Measurements from ENCODE around the gene PDE4B. TPM values are rescaled to one million over a fixed set of nuclear protein-coding genes. Genes with fewer than 3 reads are reported as not detected.
"Not testable (repeated sequence)": the region's sequence is repeated elsewhere in the genome, so short reads cannot be mapped to it uniquely, and the experiment has no call there.

PDE4B gene
- polyA plus RNA-seq, 1 donor from 2014 or later, result 84.3 TPM

GRCh38 chr1:66311628-66312027, 518.9 kb downstream of the PDE4B start:
- no peak overlapping the region for H3K27ac Mint-ChIP-seq
- H3K27me3 Mint-ChIP-seq, result no peaks in the 10 kb centered on the region
- H3K36me3 Mint-ChIP-seq, result no peaks in the 10 kb centered on the region
- H3K4me1 Mint-ChIP-seq, result peaks cover 0 to 4% (median 0%) of the 10 kb centered on the region in 3 donors
- peaks cover 0 to 4% (median 3%) of the 10 kb centered on the region in 3 donors for H3K9me3 Mint-ChIP-seq
- no peak overlapping the region for H3K4me3 Mint-ChIP-seq

DNA sequence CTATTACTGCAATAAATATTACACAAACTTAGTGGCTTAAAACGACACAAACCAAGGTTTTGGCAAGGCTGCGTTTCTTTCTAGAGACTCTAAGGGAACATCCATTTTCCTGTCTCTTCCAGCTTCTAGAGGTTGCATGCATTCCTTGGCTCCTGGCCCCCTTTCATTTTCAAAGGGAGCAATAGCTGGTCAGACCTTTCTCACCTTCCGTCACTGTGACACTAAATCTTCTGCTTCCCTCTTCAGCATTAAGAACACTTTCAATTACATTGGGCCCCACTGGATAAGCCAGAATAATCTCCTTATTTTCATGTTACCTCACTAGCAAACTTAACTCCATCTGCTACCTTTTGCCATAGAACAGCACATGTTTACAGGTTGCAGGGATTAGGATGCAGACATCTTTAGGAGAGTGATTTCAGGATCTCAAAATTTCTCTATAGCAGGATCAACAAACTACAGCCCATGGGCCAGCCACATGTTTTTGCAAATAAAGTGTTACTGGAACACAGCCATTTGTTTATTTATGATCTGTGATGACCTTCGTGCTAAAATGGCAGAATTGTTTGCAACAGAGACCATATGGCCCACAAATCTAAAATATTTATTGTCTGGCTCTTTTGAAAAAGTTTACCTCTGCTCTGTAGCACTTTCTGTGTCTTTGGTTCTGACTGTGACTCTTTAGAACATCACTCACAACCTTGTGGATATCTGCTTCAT, 519.7 kb downstream of the PDE4B start:
- no peak overlapping the region for H3K27ac Mint-ChIP-seq
- H3K4me3 Mint-ChIP-seq, result no peak overlapping the region
- no peaks in the 10 kb centered on the region for H3K27me3 Mint-ChIP-seq
- peaks cover 2 to 4% (median 3%) of the 10 kb centered on the region in 3 donors for H3K9me3 Mint-ChIP-seq
- no peaks in the 10 kb centered on the region for H3K36me3 Mint-ChIP-seq
- H3K4me1 Mint-ChIP-seq, result peaks cover 0 to 6% (median 0%) of the 10 kb centered on the region in 3 donors

GRCh38 chr1:66313429-66313828, 520.7 kb downstream of the PDE4B start:
- Mint-ChIP-seq H3K27me3 (no peaks in the 10 kb centered on the region), H3K4me3 (no peak overlapping the region), H3K36me3 (no peaks in the 10 kb centered on the region), H3K4me1 (peaks cover 0 to 6% (median 0%) of the 10 kb centered on the region in 3 donors), H3K9me3 (peaks cover 2 to 4% (median 3%) of the 10 kb centered on the region in 3 donors), H3K27ac (no peak overlapping the region)

GRCh38 chr1:66315671-66316070, 523.0 kb downstream of the PDE4B start:
- Mint-ChIP-seq H3K9me3 (peaks cover 2 to 4% (median 3%) of the 10 kb centered on the region in 3 donors), H3K36me3 (no peaks in the 10 kb centered on the region), H3K27me3 (no peaks in the 10 kb centered on the region), H3K4me3 (no peak overlapping the region), H3K4me1 (peaks cover 0 to 6% (median 0%) of the 10 kb centered on the region in 3 donors), H3K27ac (no peak overlapping the region)

GRCh38 chr1:66316464-66317247, 524.0 kb downstream of the PDE4B start:
- H3K4me1 Mint-ChIP-seq, result peaks cover 0 to 6% (median 0%) of the 10 kb centered on the region in 3 donors
- peaks cover 2 to 4% (median 3%) of the 10 kb centered on the region in 3 donors for H3K9me3 Mint-ChIP-seq
- no peaks in the 10 kb centered on the region for H3K36me3 Mint-ChIP-seq
- no peak overlapping the region for H3K4me3 Mint-ChIP-seq
- H3K27me3 Mint-ChIP-seq, result no peaks in the 10 kb centered on the region
- peak overlapping the region in 1 of 3 donors; percentile 12 for H3K27ac Mint-ChIP-seq

DNA sequence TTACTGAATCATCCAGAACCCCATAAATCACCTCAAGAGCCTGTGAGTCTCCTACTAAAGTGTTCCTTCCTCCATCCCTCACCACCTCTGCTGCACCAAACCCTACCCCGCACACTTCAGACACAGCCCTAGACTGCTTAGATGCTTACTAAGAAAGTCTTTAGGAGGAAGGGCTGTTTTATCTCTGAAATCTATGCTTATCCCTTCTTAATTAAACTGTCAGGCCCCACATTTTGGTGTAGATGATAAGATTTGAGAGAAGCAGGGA, 524.5 kb downstream of the PDE4B start:
- Mint-ChIP-seq H3K27ac (peak overlapping the region in 1 of 3 donors; percentile 12), H3K9me3 (peaks cover 2 to 4% (median 3%) of the 10 kb centered on the region in 3 donors), H3K4me3 (no peak overlapping the region), H3K36me3 (no peaks in the 10 kb centered on the region), H3K4me1 (peaks cover 0 to 6% (median 2%) of the 10 kb centered on the region in 3 donors), H3K27me3 (no peaks in the 10 kb centered on the region)

DNA sequence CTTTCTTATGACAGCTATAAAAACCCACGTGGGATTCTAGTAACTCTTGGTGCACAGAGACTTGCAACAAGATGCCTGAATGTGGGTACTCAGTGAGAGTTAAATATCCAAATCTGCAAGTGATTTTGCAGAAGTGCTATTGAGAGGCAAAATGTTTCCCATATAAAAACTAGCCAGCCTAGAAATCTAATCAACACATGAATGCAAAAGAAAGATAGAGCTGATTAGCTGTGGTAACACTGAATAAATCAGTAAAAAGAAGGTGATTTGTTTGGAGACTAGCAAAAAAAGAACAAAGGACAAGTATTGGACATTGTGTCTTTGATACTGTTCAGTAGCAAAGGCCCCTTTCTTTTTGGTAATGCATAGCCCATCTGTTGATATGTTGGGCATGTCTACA, 527.5 kb downstream of the PDE4B start:
- Mint-ChIP-seq H3K4me3 (no peak overlapping the region), H3K4me1 (peaks cover 0 to 12% (median 3%) of the 10 kb centered on the region in 3 donors), H3K36me3 (no peaks in the 10 kb centered on the region), H3K27ac (no peak overlapping the region), H3K9me3 (peaks cover 0 to 5% (median 2%) of the 10 kb centered on the region in 3 donors), H3K27me3 (no peaks in the 10 kb centered on the region)

- not testable (repeated sequence) for H3K36me3 Mint-ChIP-seq, H3K27me3 Mint-ChIP-seq, H3K9me3 Mint-ChIP-seq, H3K4me3 Mint-ChIP-seq, H3K27ac Mint-ChIP-seq
- peaks cover 2 to 15% (median 11%) of the 10 kb centered on the region in 3 donors for H3K4me1 Mint-ChIP-seq
Observed at GRCh38 chr1:66322462-66322861, 529.8 kb downstream of the PDE4B start.

DNA sequence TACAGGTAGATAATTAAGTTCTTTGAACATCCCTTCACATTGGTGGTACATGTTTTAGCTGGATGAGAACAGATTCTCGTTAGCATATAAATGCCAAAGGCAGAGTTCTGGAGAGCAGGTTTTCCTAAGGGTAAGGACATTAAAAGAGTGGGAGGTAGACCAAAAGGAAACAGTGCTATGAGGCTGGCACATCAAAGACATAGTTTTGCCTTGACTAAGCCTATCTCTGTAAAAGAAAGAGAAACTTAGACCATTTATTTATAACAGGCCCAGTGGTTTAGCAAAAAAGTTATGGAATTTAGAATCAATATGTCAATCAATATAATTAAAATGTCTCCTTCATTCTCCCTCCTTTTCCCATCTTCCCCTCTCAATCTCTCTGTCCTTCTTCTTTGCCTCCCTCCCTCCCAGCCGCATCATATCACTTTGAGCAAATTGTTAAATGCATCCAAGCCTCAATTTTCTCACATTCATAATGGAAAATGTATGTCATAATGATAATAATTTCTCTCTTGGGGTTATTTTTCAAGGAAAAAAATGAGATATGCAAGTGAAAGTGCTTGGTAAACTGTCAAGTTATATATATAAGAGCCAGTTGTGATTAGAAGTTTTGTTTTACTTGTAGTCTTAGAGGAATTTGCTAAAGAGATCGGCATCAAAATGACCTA, 531.4 kb downstream of the PDE4B start:
- Mint-ChIP-seq H3K27me3 (no peaks in the 10 kb centered on the region), H3K36me3 (no peaks in the 10 kb centered on the region), H3K9me3 (peaks cover 0 to 5% (median 0%) of the 10 kb centered on the region in 3 donors), H3K4me3 (no peak overlapping the region), H3K4me1 (peaks cover 14 to 31% (median 22%) of the 10 kb centered on the region in 3 donors), H3K27ac (peak overlapping the region in 1 of 3 donors; percentile 29)

- Mint-ChIP-seq H3K4me1 (peaks cover 26 to 45% (median 37%) of the 10 kb centered on the region in 3 donors), H3K4me3 (no peak overlapping the region), H3K36me3 (no peaks in the 10 kb centered on the region), H3K27ac (peak overlapping the region in 2 of 3 donors; percentile 50 to 83), H3K9me3 (peaks cover 0 to 5% (median 0%) of the 10 kb centered on the region in 3 donors), H3K27me3 (no peaks in the 10 kb centered on the region)
Observed at GRCh38 chr1:66325594-66326380, 533.1 kb downstream of the PDE4B start.

DNA sequence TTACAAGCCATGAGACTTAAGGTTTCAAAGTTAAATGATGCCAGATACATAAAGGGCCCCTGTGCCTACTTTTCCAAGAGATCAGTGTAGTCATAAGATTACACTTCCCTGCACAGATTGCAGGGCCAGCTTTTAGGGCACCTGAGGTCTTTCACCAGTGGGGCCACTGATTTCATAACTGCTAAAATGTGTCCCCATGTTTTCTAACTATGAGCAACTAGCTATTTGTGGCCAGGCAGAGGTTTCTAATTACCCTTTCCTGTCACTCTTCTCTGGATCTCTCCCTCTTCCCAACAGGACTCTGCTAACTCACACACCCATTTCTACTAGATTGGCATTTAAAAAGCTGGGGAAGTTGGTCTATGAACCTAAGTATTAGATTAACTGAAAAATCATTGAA, 534.2 kb downstream of the PDE4B start:
- Mint-ChIP-seq H3K27me3 (no peaks in the 10 kb centered on the region), H3K36me3 (no peaks in the 10 kb centered on the region), H3K9me3 (peaks cover 0 to 5% (median 0%) of the 10 kb centered on the region in 3 donors), H3K27ac (peak overlapping the region in 2 of 3 donors; percentile 34 to 83), H3K4me1 (peaks cover 27 to 49% (median 40%) of the 10 kb centered on the region in 3 donors), H3K4me3 (no peak overlapping the region)

DNA sequence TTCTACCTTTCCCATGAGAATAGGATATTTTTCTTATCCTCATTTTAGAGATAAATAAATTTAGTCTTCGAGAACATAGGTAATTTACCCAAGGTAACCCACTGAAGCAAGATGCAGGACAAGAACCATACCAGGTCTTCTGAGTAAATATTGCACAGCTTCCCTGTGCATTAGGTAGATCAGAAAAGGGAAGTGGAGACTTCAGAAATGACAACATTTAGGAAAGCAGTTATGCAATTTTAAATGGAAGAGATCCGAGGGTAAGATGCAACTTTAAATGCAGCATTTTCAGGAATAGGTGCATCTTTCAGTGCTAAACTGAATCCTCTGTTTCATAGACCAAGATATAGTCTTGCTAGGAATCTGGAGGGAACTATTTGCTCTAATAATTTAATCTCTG, 534.9 kb downstream of the PDE4B start:
- H3K36me3 Mint-ChIP-seq, result no peaks in the 10 kb centered on the region
- peaks cover 0 to 3% (median 0%) of the 10 kb centered on the region in 3 donors for H3K9me3 Mint-ChIP-seq
- no peaks in the 10 kb centered on the region for H3K27me3 Mint-ChIP-seq
- peak overlapping the region in 2 of 3 donors; percentile 27 to 83 for H3K27ac Mint-ChIP-seq
- no peak overlapping the region for H3K4me3 Mint-ChIP-seq
- peaks cover 27 to 48% (median 39%) of the 10 kb centered on the region in 3 donors for H3K4me1 Mint-ChIP-seq

DNA sequence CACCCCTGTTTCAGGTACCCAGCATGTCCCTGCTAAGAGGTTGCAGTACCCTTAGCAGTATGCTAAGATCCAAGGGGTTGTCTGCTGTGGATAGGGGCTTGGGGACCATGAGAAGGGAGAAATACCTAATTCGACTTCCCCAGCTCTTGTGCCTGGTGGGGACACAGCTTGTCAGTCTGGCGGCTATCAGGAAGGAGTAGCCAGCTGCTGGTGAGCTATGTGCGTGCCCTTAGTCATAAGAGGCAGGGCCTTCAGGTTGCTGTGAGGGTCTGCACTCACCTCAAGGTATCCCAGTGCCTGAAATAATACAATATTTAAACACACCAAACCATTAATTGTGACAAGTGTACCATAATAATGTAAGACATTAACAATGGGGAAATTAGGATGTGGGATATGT, 536.2 kb downstream of the PDE4B start:
- Mint-ChIP-seq H3K27ac (peak overlapping the region in 1 of 3 donors; percentile 67), H3K4me3 (no peak overlapping the region), H3K9me3 (no peaks in the 10 kb centered on the region), H3K4me1 (peaks cover 27 to 46% (median 37%) of the 10 kb centered on the region in 3 donors), H3K36me3 (peaks cover under 1% of the 10 kb centered on the region), H3K27me3 (no peaks in the 10 kb centered on the region)

- no peaks in the 10 kb centered on the region for H3K9me3 Mint-ChIP-seq
- H3K27ac Mint-ChIP-seq, result peak overlapping the region; percentile 77 to 99 (median 97)
- peaks cover 8% of the 10 kb centered on the region for H3K36me3 Mint-ChIP-seq
- H3K27me3 Mint-ChIP-seq, result no peaks in the 10 kb centered on the region
- peak overlapping the region; percentile 74 to 99 (median 98) for H3K4me3 Mint-ChIP-seq
- H3K4me1 Mint-ChIP-seq, result peaks cover 27 to 50% (median 37%) of the 10 kb centered on the region in 3 donors
Observed at GRCh38 chr1:66330722-66331141, 538.0 kb downstream of the PDE4B start.

All from IgD-negative memory B cell (primary cell).